IMR-90 (cell line): Measurements from ENCODE around the gene KRT76. TPM values are rescaled to one million over a fixed set of nuclear protein-coding genes. Genes with fewer than 3 reads are reported as not detected.

Experiments used
- ATAC-seq: fragments of 200-7000 bp; cut with Tn5 transposase; 2 replicates; pipeline ENCODE4 v1.9.1; 2020; ENCODE audit warnings: low read depth, mild to moderate bottlenecking, moderate library complexity
- BruUV-seq: library from RNA; stranded (reverse); fragments of 400-500 nt; replicated peaks from 2 replicates; lab custom pipeline; 2021; lab: Mats Ljungman, UMichigan
- CTCF ChIA-PET: fragments of 300-600 bp; formaldehyde crosslinking; extraction: SDS; loops from one replicate; lab custom pipeline; 2021; ENCODE audit warnings: antibody characterized with exemption; lab: Yijun Ruan, JAX
- POLR2A ChIA-PET: fragments of 300-600 bp; sonication (Branson Sonifier 250); formaldehyde crosslinking; loops from one replicate; lab custom pipeline; 2022; ENCODE audit warnings: antibody characterized with exemption; ENCODE audit not compliant: unreplicated experiment; lab: Charles Lee
- DNase-seq: peaks from one replicate; pipeline ENCODE4 v3.0.0; 2013
- H2AFZ ChIP-seq: replicated peaks from 2 replicates; pipeline ENCODE3; 2013; ENCODE audit warnings: low read length, mild to moderate bottlenecking; ENCODE audit not compliant: poor library complexity
- H2AK5ac ChIP-seq: 2 replicates; pipeline ENCODE4 v1.6.1; 2013; ENCODE audit warnings: low read depth, low read length, inconsistent platforms
- H2AK9ac ChIP-seq: replicated peaks from 2 replicates; pipeline ENCODE3; 2013; ENCODE audit warnings: mild to moderate bottlenecking, low read depth, low read length, moderate library complexity; ENCODE audit not compliant: poor library complexity
- H2BK120ac ChIP-seq: 2 replicates; pipeline ENCODE4 v1.6.1; 2013; ENCODE audit warnings: low read depth, low read length, inconsistent platforms
- H2BK15ac ChIP-seq: 3 replicates; pipeline ENCODE4 v1.6.1; 2013; ENCODE audit warnings: low read depth, low read length, inconsistent platforms
- H2BK20ac ChIP-seq: 2 replicates; pipeline ENCODE4 v1.6.1; 2013; ENCODE audit warnings: low read depth, mild to moderate bottlenecking, inconsistent platforms, low read length, moderate library complexity
- H2BK5ac ChIP-seq: 2 replicates; pipeline ENCODE4 v1.6.1; 2013; ENCODE audit warnings: mild to moderate bottlenecking, low read depth, low read length, inconsistent platforms; ENCODE audit not compliant: poor library complexity, severe bottlenecking
- H3K14ac ChIP-seq: replicated peaks from 2 replicates; pipeline ENCODE4 v1.6.1; 2013; ENCODE audit warnings: low read depth, low read length, inconsistent platforms
- H3K18ac ChIP-seq: 2 replicates; pipeline ENCODE4 v1.6.1; 2013; ENCODE audit warnings: low read depth, low read length, control low read depth
- H3K23ac ChIP-seq: 2 replicates; pipeline ENCODE4 v1.6.1; 2013; ENCODE audit warnings: low read depth, low read length, inconsistent platforms
- H3K27ac ChIP-seq: 2 replicates; pipeline ENCODE4 v1.5.1; 2013; ENCODE audit warnings: mild to moderate bottlenecking, control low read depth, low read length; ENCODE audit not compliant: insufficient read depth
- H3K27me3 ChIP-seq: 2 replicates; pipeline ENCODE4 v1.6.1; 2013; ENCODE audit warnings: low read length; ENCODE audit not compliant: control insufficient read depth, insufficient read depth
- H3K36me3 ChIP-seq: 2 replicates; pipeline ENCODE4 v1.6.1; 2013; ENCODE audit warnings: low read length, mixed read lengths; ENCODE audit not compliant: control insufficient read depth, insufficient read depth
- H3K4ac ChIP-seq: 2 replicates; pipeline ENCODE4 v1.6.1; 2013; ENCODE audit warnings: low read depth, low read length, inconsistent platforms
- H3K4me1 ChIP-seq: 2 replicates; pipeline ENCODE4 v1.6.1; 2013; ENCODE audit warnings: low read length, mixed read lengths; ENCODE audit not compliant: control insufficient read depth, insufficient read depth
- H3K4me2 ChIP-seq: 2 replicates; pipeline ENCODE4 v1.6.1; 2013; ENCODE audit warnings: low read depth, mild to moderate bottlenecking, control low read depth, low read length, moderate library complexity
- H3K4me3 ChIP-seq: 2 replicates; pipeline ENCODE4 v1.5.1; 2013; ENCODE audit warnings: low read depth, mild to moderate bottlenecking, control low read depth, low read length, moderate library complexity; ENCODE audit not compliant: insufficient read depth
- H3K56ac ChIP-seq: 2 replicates; pipeline ENCODE4 v1.6.1; 2013; ENCODE audit warnings: low read length, inconsistent platforms; ENCODE audit not compliant: insufficient read depth; ENCODE audit errors: extremely low read depth
- H3K79me1 ChIP-seq, 2 experiments: 2 replicates each; pipeline ENCODE4 v1.6.1; 2013; ENCODE audit warnings: low read length in 2 of 2, inconsistent platforms in 1 of 2, low read depth in 1 of 2
- H3K9ac ChIP-seq: 2 replicates; pipeline ENCODE4 v1.6.1; 2013; ENCODE audit warnings: low read depth, low read length, control low read depth
- H3K9me1 ChIP-seq: 2 replicates; pipeline ENCODE4 v1.6.1; 2013; ENCODE audit warnings: low read length, inconsistent platforms; ENCODE audit not compliant: insufficient read depth
- H3K9me3 ChIP-seq: 2 replicates; pipeline ENCODE4 v1.6.1; 2013; ENCODE audit warnings: low read length; ENCODE audit not compliant: control insufficient read depth, insufficient read depth
- H4K20me1 ChIP-seq: 2 replicates; pipeline ENCODE4 v1.6.1; 2013; ENCODE audit warnings: low read length, inconsistent platforms; ENCODE audit not compliant: insufficient read depth
- H4K5ac ChIP-seq: 2 replicates; pipeline ENCODE4 v1.6.1; 2013; ENCODE audit warnings: mild to moderate bottlenecking, low read depth, low read length, control low read depth
- H4K8ac ChIP-seq, 2 experiments: 2 replicates each; pipeline ENCODE4 v1.6.1; 2013; ENCODE audit warnings: low read depth in 2 of 2, low read length in 2 of 2, control low read depth in 1 of 2, inconsistent platforms in 1 of 2
- H4K91ac ChIP-seq: 2 replicates; pipeline ENCODE4 v1.6.1; 2013; ENCODE audit warnings: low read depth, low read length, inconsistent platforms; ENCODE audit not compliant: insufficient read depth
- BHLHE40 ChIP-seq: fragments of 150-350 bp; IDR thresholded peaks from 2 replicates; pipeline ENCODE4 v1.6.1; 2016; ENCODE audit warnings: mild to moderate bottlenecking, low read depth, low read length
- CEBPB ChIP-seq: IDR thresholded peaks from 2 replicates; pipeline ENCODE4 v1.6.1; 2012; ENCODE audit warnings: low read depth, low read length, improper control_type of control experiment
- CHD1 ChIP-seq: IDR thresholded peaks from 2 replicates; pipeline ENCODE4 v1.6.1; 2012; ENCODE audit warnings: low read depth, low read length, improper control_type of control experiment
- FOS ChIP-seq: fragments of 150-350 bp; IDR thresholded peaks from 2 replicates; pipeline ENCODE4 v1.6.1; 2016; ENCODE audit warnings: low read depth, low read length
- MAFK ChIP-seq: IDR thresholded peaks from 2 replicates; pipeline ENCODE4 v1.6.1; 2012; ENCODE audit warnings: low read depth, low read length, improper control_type of control experiment
- MAZ ChIP-seq: IDR thresholded peaks from 2 replicates; pipeline ENCODE4 v1.6.1; 2012; ENCODE audit warnings: low read depth, mild to moderate bottlenecking, low read length, improper control_type of control experiment, moderate library complexity, borderline replicate concordance
- MXI1 ChIP-seq: IDR thresholded peaks from 2 replicates; pipeline ENCODE4 v1.6.1; 2012; ENCODE audit warnings: low read depth, mild to moderate bottlenecking, low read length, moderate library complexity, borderline replicate concordance
- NFE2L2 ChIP-seq: fragments of 150-350 bp; IDR thresholded peaks from 2 replicates; pipeline ENCODE4 v1.6.1; 2016; ENCODE audit warnings: low read depth, mild to moderate bottlenecking, low read length
- POLR2A ChIP-seq: IDR thresholded peaks from 2 replicates; pipeline ENCODE4 v1.6.1; 2012; ENCODE audit warnings: mild to moderate bottlenecking, low read depth, low read length
- RAD21 ChIP-seq: IDR thresholded peaks from 2 replicates; pipeline ENCODE4 v1.6.1; 2012; ENCODE audit warnings: low read length, improper control_type of control experiment
- RCOR1 ChIP-seq: IDR thresholded peaks from 2 replicates; pipeline ENCODE4 v1.6.1; 2012; ENCODE audit warnings: mild to moderate bottlenecking, low read length, improper control_type of control experiment; ENCODE audit not compliant: insufficient replicate concordance
- RFX5 ChIP-seq: IDR thresholded peaks from 2 replicates; pipeline ENCODE4 v1.8.0; 2012; ENCODE audit warnings: low read depth, mild to moderate bottlenecking, low read length, moderate library complexity
- SMC3 ChIP-seq: fragments of 150-350 bp; IDR thresholded peaks from 2 replicates; pipeline ENCODE4 v1.6.1; 2016; ENCODE audit warnings: low read depth, mild to moderate bottlenecking, antibody characterized with exemption, low read length, moderate library complexity
- WGBS, 2 experiments: methylation state at CpG; one replicate each; pipeline versions ENCODE4 v1.1.5 to v1.1.7; 2013; ENCODE audit warnings: missing lambda C conversion rate in 2 of 2; ENCODE audit not compliant: insufficient read length in 1 of 2; ENCODE audit errors: extremely low coverage in 2 of 2; 5-methylcytosine and 5-hydroxymethylcytosine counted together
- dilution Hi-C: fragments of 300-500 bp; cut with HindIII; formaldehyde crosslinking; loops from one replicate; pipeline ENCODE4 v1.14.3; 2018; ENCODE audit warnings: low sequenced_read_pairs; ENCODE audit not compliant: unreplicated experiment
- in situ Hi-C: fragments of 300-500 bp; cut with MboI; formaldehyde crosslinking; loops from 3 replicates; pipeline ENCODE4 v1.14.3; 2019; ENCODE audit warnings: low sequenced_read_pairs, inconsistent platforms, mixed read lengths
- intact Hi-C: fragments of 100-400 bp; cut with micrococcal nuclease; formaldehyde crosslinking; loops from 2 replicates; pipeline ENCODE4 v1.10.0; 2022
- polyA plus RNA-seq, 3 experiments: library from polyadenylated mRNA; depleted of rRNA; stranded (reverse); fragments of >200 nt; gene quantifications; 2 replicates each; pipeline ENCODE4 v1.2.3, GENCODE V29; 2012; ENCODE audit warnings: low replicate concordance in 1 of 3
- total RNA-seq: library from RNA; depleted of rRNA; stranded (reverse); fragments of >200 nt; gene quantifications from 2 replicates; pipeline ENCODE4 v1.2.3, GENCODE V29; 2012
- TF ChIP-seq, protein P1 (sequence below): conservative IDR thresholded peaks from 2 replicates; pipeline ENCODE4 v1.5.1; 2012; ENCODE audit warnings: mild to moderate bottlenecking, low read depth, low read length, improper control_type of control experiment
- TF ChIP-seq, protein P2 (sequence below): fragments of 150-350 bp; IDR thresholded peaks from 2 replicates; pipeline ENCODE4 v1.6.1; 2016; ENCODE audit warnings: low read depth, mild to moderate bottlenecking, low read length, moderate library complexity, borderline replicate concordance
- TF ChIP-seq, protein P3 (sequence below): fragments of 150-350 bp; IDR thresholded peaks from 2 replicates; pipeline ENCODE4 v1.6.1; 2017; ENCODE audit warnings: mild to moderate bottlenecking, antibody characterized with exemption, low read length, low read depth

KRT76 gene
- total and polyA plus RNA-seq, 2 of the 4 experiments (the other 2 are of a cell fraction): not detected

DNA sequence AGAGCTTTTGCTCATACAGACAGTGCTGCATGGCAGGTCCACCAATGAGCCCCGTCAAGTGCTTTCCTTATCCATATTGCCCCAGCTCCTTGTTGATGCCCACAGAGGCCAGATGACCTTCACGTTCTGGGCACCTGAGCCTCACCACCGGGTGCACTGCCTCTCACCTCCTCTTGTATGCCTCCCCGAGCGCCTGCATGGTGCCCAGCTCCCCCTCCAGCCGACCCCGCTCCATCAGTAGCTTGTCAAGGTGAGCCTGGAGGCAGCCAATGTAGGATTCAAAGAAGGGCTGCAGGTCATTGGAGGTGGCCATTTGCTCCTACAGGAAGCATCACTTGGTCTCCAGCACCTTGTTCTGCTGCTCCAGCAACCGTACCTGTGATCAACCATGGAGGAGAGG is 42.0 kb downstream of the KRT76 start:
- no peak overlapping the region for H4K91ac ChIP-seq
- no peak overlapping the region for H3K27ac ChIP-seq
- ChIA-PET POLR2A (no interaction called here), CTCF (no interaction called here)
- no peak overlapping the region for H3K4me3 ChIP-seq
- H4K20me1 ChIP-seq: no peaks in the 10 kb centered on the region
- H2BK120ac ChIP-seq: no peak overlapping the region
- no TSS peak for BruUV-seq
- no peak overlapping the region for H3K56ac ChIP-seq
- no peaks in the 10 kb centered on the region for H3K9me3 ChIP-seq
- in situ Hi-C loops (no loop called here), dilution Hi-C loops (no loop called here), intact Hi-C loops (no loop called here)
- no peaks in the 10 kb centered on the region for H3K36me3 ChIP-seq
- H4K5ac ChIP-seq: no peak overlapping the region
- H2AK5ac ChIP-seq: no peak overlapping the region
- H3K4ac ChIP-seq: no peak overlapping the region
- H4K8ac ChIP-seq: no peak overlapping the region
- no peak overlapping the region for H2BK15ac ChIP-seq
- no peak overlapping the region for H2AFZ ChIP-seq
- H2BK5ac ChIP-seq: no peak overlapping the region
- no peak overlapping the region for H3K14ac ChIP-seq
- H3K79me1 ChIP-seq: no peaks in the 10 kb centered on the region
- H2BK20ac ChIP-seq: no peak overlapping the region
- H3K23ac ChIP-seq: no peak overlapping the region
- H3K27me3 ChIP-seq: 0 out of 2 replicates have a peak, but pooled peaks cover 1% of the 10 kb centered on the region
- WGBS, 2 experiments: no CpG with 5 or more reads among the region's 8 CpGs
- no peak overlapping the region for H2AK9ac ChIP-seq
- no peaks in the 10 kb centered on the region for H3K4me1 ChIP-seq
- H3K4me2 ChIP-seq: no peak overlapping the region
- no peak overlapping the region for H3K18ac ChIP-seq
- no peak overlapping the region for H3K9ac ChIP-seq
- H3K9me1 ChIP-seq: no peaks in the 10 kb centered on the region
- ATAC-seq: no peak
- DNase-seq: no peak
- TF ChIP-seq, protein P1, sequence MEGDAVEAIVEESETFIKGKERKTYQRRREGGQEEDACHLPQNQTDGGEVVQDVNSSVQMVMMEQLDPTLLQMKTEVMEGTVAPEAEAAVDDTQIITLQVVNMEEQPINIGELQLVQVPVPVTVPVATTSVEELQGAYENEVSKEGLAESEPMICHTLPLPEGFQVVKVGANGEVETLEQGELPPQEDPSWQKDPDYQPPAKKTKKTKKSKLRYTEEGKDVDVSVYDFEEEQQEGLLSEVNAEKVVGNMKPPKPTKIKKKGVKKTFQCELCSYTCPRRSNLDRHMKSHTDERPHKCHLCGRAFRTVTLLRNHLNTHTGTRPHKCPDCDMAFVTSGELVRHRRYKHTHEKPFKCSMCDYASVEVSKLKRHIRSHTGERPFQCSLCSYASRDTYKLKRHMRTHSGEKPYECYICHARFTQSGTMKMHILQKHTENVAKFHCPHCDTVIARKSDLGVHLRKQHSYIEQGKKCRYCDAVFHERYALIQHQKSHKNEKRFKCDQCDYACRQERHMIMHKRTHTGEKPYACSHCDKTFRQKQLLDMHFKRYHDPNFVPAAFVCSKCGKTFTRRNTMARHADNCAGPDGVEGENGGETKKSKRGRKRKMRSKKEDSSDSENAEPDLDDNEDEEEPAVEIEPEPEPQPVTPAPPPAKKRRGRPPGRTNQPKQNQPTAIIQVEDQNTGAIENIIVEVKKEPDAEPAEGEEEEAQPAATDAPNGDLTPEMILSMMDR: no peak
- TF ChIP-seq RCOR1: no peak
- TF ChIP-seq, protein P2, sequence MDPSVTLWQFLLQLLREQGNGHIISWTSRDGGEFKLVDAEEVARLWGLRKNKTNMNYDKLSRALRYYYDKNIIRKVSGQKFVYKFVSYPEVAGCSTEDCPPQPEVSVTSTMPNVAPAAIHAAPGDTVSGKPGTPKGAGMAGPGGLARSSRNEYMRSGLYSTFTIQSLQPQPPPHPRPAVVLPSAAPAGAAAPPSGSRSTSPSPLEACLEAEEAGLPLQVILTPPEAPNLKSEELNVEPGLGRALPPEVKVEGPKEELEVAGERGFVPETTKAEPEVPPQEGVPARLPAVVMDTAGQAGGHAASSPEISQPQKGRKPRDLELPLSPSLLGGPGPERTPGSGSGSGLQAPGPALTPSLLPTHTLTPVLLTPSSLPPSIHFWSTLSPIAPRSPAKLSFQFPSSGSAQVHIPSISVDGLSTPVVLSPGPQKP: no peak
- TF ChIP-seq SMC3: no peak
- no peak for TF ChIP-seq FOS
- TF ChIP-seq CHD1: no peak
- no peak for TF ChIP-seq MAFK
- TF ChIP-seq POLR2A: no peak
- TF ChIP-seq, protein P3, sequence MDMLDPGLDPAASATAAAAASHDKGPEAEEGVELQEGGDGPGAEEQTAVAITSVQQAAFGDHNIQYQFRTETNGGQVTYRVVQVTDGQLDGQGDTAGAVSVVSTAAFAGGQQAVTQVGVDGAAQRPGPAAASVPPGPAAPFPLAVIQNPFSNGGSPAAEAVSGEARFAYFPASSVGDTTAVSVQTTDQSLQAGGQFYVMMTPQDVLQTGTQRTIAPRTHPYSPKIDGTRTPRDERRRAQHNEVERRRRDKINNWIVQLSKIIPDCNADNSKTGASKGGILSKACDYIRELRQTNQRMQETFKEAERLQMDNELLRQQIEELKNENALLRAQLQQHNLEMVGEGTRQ: no peak
- no peak for TF ChIP-seq RAD21
- TF ChIP-seq MXI1: no peak
- no peak for TF ChIP-seq BHLHE40
- no peak for TF ChIP-seq CEBPB
- TF ChIP-seq RFX5: no peak
- no peak for TF ChIP-seq MAZ
- TF ChIP-seq NFE2L2: no peak
